Loucy (cell line): ENCODE data around the gene STX5.

Source experiments
- EZH2phosphoT487 ChIP-seq: fragments of 200-600 bp; IDR thresholded peaks from 2 replicates; pipeline ENCODE4 v1.6.1; 2018; ENCODE audit warnings: antibody characterized with exemption, mild to moderate bottlenecking, moderate library complexity, borderline replicate concordance
- TF ChIP-seq, protein P1 (sequence below): fragments of 200-600 bp; sonication (generic); conservative IDR thresholded peaks from 2 replicates; pipeline ENCODE4 v1.5.1; 2014; ENCODE audit warnings: mild to moderate bottlenecking, antibody characterized with exemption, low read length

DNA sequence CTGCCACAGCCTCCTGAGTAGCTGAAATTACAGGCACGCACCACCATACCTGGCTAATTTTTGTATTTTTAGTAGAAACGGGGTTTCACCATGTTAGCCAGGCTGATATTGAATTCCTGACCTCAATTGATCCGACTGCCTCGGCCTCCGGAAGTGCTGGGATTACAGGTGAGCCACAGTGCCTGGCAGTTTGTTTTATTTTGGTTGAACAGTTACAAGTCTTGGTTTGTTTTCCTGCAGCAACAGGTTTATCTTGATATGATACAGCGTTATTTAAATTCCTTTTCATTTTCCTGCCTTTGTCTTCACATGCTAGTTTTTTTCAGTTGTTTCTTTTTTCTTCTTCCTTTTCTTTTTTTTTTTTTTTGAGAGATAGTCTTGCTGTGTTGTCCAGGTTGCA, 44.9 kb upstream of the STX5 start:
- TF ChIP-seq, protein P1, sequence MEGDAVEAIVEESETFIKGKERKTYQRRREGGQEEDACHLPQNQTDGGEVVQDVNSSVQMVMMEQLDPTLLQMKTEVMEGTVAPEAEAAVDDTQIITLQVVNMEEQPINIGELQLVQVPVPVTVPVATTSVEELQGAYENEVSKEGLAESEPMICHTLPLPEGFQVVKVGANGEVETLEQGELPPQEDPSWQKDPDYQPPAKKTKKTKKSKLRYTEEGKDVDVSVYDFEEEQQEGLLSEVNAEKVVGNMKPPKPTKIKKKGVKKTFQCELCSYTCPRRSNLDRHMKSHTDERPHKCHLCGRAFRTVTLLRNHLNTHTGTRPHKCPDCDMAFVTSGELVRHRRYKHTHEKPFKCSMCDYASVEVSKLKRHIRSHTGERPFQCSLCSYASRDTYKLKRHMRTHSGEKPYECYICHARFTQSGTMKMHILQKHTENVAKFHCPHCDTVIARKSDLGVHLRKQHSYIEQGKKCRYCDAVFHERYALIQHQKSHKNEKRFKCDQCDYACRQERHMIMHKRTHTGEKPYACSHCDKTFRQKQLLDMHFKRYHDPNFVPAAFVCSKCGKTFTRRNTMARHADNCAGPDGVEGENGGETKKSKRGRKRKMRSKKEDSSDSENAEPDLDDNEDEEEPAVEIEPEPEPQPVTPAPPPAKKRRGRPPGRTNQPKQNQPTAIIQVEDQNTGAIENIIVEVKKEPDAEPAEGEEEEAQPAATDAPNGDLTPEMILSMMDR: no peak
- no peak for TF ChIP-seq EZH2phosphoT487
